Upper lobe of left lung (tissue), 4 donors: ENCODE measurements around the gene C4orf50.

Experiments
- CTCF ChIP-seq, 6 experiments: fragments of 450-650 bp in 4 of 6; fragments of 200-600 bp in 2 of 6; sonication (generic) in 2 of 6; IDR thresholded peaks; one replicate each; pipeline ENCODE4 v1.5.1; 2016 to 2019; ENCODE audit warnings: antibody characterized with exemption in 6 of 6
- POLR2AphosphoS5 ChIP-seq, 2 donors: sonication (generic); formaldehyde crosslinking; IDR thresholded peaks; one replicate each; pipeline ENCODE4 v1.5.1; 2017; ENCODE audit warnings: antibody characterized with exemption in 2 of 2

GRCh38 chr4:6038711-6039110 is 20.5 kb upstream of the C4orf50 start:
- TF ChIP-seq CTCF (IDR thresholded peaks at IDR 0.05) (no peak), POLR2AphosphoS5 (IDR thresholded peaks at IDR 0.05) (no peak)
